NCI-H1092 (cell line): ENCODE results near the gene NOL6.

Experiments
- DNase-seq: peaks from one replicate; lab custom pipeline; 2025; lab: John Stamatoyannopoulos, UW

The NOL6 gene

DNA sequence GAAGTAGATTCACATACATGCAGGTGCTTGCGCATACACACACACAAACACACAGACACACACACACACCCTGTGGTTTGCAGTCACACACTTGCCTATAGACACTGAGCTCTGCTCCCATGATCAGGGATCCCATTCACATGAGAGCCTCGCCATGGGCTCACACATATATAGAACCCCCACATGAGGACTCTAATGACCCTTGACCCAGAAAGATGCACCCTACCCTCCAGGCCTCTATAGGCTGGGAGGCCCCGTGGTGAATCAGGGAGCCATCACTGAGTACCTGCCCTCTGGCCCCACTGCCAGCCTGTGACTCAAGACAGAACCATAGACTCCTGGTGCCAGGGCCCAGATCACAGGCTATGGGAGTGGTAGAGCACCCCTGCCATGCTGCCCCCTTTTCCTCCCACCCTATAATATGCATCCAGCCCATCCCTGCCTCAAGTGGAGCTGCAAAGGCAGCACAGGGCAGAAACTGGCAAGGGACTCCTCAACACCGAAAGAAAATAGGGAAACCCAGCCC is 23.0 kb downstream of the NOL6 start:
- DNase-seq: no peak

DNA sequence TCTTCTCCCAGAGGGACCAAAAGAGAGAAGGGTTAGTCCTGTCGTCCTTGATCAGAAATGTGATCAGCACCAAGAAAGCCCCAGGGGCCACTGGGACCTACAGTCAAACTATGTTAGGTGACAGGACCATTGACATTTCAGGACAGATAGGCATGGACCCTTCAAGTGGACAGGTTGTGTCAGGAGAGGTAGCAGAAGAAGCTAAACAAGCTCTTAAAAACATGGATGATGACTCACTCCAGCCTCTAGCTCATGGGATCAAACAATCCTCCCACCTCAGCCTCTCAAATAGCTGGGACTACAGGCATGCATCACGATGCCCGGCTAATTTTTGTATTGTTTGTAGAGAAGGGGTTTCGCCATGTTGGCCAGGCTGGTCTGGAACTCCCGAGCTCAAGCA is 24.0 kb downstream of the NOL6 start:
- DNase-seq: no peak

DNA sequence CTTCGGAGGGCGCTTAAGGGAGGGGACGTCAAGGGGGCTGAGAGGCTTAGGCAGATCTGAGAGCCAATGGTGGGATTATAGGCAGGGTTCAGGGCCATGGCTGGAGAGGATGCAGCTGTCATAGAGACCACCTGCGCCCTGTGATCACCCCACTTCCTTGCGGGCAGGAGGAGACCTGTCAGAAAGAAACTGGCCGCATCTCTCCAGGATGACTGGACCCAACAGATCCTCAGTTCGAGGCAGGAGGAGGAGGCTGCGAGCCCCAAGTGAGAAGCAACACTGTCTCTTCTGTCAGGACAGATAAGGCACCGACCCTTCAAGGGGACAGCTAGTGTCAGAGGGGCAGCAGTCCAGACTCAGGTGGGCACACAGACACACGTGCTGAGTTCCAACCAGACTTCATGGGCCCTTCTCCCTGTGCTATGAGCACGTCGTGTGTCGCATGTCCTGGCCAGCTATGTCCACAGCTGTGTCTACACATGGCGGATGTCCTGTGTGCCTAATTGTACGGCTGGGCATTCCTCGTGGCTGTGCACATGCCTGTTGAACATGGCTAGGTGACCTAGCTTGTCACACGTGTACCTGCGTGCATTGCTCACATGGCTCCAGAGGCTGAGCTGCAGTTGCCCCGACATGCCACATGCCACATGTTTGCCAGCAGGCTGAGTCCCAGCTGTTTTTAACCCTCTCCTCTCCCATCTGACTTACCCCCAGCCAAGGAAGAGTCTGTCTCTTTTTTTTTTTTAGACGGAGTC is 25.7 kb downstream of the NOL6 start:
- no peak for DNase-seq

DNA sequence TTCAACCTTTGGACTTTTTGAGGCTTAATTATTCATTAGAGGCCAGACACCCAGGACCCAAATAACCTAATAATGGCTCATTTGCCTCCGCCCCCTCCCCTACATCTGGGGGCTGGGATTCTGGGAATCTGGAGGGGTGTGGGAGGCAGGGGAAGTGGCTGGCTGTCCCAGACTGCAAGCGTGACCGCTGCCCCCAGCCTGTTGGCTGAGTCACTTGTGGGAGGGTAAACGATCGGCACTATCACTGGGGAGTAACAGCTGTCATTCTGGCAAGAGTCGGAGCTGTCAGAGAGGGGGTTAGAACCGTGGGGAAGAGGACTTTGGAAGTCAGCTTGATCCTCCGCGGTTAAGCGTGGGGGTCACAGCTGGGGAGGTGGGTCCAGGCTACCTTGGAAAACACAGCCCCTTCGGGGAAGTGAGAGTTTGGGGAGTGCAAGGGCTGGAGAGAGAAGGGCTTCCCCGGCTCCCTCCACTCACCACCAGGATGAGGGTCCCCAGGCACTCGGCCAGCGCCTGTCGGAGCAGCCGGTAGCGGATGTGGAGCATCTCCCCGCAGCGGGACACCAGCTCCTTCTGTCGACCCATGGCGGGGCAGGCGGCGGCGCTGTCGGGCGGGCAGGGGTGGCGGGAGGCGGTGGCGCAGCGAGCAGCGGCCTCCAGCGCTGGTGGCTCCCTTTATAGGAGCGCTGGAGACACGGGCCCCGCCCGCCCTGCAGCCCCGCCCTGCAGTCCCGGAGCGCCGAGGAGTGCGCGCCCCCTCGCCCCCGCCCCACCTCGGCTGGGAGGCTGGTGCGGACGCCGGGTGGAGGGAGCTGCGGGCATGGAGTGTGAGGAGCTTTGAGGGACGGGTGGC is 26.6 kb downstream of the NOL6 start, which contains the start of gene AQP3:
Gene AQP3 (minus strand): TSS at position 648 of the 853 bp plus-strand sequence. CDS start 63 bp downstream, at position 585.
- peak; percentile 50 for DNase-seq

DNA sequence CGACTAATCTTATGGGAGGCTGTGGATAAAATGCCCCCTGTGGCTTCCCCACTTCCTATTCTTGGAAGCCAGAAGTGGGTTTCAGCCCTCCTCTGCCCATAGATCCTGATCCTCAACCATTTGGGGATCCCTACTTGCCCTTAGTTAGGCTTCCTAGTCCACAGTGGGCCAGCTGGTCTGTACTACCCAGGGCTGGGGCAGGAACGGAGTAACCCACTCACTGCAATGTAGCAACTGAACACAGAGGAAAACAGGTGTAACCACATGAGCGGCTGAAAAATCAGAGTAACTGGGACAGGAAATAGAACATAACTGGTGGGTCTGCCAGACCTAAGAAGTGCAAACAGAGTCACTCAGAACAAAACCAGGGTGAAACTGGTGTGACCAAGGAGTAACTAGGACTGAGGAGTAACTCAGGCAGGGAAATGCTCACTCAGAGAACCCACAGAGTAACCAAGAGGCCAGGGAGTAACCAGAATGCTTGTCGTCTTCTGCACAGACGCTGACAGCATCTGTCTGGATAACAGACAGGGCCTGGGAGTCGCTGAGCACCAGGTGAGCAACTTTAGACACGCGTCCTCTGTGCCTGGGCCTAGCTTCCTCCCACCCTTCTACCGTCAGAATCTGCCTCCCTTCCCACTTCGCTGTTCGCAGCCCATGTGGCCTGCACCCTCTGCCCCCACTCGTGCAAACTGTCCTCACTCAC is 27.3 kb downstream of the NOL6 start:
- no peak for DNase-seq

DNA sequence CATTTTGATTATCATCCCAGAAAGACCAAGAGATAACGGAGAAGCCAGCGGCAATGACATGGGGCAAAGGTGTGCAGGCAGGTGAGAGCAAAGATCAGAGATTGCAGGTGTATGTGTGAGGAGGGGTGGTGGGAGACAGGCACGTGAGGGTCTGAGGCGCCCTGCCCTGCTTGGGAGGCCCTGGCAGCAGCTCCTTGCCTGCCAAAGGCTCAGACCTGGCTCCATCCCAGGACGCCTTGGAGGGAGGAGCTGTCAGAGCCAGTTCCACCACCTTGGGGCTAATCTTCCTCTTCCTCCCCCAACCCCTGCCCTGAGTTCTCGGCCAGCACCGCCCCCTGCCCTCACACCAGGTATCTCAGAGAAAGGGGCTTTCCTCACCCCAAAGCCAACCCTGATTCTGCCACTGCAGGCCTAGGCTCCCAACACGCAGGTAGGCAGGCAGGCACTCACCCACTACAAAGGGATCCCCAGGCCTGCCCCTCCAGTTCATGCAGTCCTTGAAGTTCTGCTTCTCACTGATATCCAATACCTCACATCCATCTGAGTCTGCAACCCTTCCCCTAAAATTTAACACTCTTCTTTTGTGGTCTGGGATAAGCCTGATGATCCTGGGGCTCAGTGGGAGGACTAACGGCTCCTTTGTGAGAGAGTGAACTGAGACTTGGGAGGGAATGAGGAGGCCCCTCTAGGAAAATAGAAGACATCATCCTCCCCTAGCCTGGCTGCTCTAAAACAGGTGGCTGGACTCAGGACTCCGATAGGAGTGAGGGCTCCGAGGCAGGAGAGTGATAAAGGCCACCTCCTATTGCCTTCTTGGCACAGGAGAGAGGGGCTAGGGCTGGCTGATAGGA is 28.1 kb downstream of the NOL6 start:
- DNase-seq: no peak

DNA sequence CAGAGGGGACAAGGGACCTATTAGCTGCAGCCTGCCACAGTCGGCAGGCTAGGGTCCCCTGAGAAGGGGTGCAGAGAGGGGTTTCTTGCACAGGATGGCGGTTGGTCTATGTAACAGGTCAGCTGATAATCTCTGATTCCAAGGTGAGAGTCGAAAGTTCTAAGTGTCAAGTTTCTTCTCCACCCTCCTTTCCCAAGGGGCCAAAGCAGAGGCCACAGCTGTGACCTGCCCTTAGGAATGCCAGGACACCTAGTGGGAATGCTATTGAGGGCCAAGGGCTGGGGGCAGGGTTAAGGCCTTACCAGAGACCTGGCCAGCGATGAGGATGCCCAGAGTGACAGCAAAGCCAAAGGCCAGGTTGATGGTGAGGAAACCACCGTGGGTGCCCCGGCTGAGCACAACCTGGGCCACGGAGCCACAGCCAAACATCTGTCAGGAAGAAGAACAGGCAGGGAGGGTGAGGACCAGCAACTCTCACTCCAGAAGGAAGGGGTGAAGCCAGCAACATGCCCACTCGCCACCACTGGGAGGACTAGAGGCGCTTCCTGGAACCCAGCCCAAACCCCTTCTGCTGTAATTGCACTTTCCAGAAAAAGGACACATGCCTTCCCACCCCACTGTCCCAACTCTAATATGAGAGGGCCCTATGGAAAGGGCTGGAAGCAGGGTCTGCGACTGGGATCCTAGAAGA is 30.1 kb downstream of the NOL6 start:
- DNase-seq: no peak

DNA sequence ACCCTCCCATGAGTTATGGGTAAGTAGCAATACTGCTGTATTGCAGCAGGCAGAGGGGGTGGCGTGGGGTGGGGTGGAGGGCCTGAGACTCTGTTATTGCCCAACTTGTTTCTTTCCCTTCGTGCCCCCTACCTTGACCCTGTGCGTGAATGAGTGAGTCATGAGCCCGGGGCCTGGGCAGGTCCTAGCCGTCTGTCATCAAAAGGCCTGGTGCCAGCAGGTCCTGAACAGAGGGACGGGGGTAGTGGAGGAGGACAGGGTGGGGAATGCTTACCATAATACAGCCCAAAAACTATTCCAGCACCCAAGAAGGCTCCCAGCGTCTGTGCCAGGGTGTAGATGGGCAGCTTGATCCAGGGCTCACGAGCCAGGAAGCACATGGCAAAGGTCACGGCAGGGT is 30.7 kb downstream of the NOL6 start:
- DNase-seq: no peak

DNA sequence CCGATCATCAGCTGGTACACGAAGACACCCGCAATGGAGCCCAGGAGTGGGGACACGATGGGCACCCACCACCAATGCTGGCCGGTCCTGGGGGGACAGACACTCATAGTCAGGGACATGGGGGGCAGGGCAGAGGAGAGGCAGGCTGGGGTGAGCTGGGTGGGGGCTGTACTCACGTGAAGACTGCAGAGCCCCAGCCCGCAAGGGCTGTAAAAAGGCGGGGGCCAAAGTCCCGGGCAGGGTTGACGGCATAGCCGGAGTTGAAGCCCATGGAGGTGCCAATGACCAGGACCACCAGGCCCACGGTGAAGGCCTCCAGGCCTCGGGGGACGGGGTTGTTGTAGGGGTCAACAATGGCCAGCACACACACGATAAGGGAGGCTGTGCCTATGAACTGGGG is 31.6 kb downstream of the NOL6 start:
- no peak for DNase-seq

DNA sequence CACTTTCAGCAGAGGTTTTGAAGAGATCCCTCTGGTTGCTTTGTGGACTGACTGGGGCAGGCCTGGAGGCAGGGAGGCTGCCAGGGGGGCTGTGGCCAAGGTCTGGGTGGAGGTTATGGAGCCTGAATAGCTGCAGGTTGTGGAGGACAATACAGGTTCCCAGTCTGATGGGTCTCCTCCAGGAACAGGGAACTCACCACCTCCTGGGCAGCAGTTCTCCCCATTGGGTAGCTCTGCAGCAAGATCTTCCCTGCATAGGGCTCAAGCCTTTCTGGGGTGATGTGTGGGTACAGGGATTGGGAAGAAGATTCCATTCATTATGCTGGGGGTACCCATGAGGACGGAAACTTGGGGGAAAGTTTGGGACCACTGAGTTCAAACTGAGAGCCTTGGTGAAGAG is 33.1 kb downstream of the NOL6 start:
- no peak for DNase-seq

DNA sequence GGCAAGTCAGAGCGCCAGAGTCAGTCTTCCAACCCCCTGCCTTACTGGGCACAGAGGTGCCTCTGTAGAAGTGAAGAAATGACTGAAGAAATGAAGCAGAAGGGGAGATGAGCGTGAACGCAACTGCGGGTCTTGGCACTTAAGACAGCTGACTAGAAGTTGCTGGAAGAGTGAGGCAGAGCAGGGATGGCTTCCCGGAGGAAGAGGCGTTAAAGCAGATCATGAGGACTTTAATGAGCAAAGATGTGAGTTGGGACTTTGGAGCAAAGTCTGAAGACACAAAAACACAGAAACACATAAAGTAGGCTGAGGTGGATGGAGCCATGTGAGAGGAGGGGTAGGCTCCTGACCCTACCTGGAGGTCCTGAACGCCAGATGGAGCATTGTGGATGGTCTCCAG is 33.5 kb downstream of the NOL6 start:
- DNase-seq: no peak

DNA sequence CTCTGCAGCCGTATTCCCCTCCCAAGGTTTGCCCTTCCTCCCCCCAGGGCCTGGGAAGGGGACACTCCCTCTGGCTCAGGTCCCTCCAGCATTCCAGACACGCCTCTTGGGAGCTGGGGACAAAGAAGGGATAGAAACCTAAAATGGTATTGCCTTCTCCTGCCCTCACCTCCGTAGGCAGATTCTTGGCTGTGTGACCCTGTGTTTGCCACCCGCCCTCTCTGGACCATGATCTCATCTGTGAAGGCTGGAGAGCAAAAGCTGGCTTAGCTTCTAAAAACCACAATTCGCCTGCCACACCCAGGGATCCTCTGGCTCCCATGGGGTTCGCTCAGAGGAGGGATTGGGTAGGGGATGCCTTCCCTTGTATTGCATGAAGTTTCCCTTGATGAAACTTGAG is 34.0 kb downstream of the NOL6 start:
- DNase-seq: no peak

DNA sequence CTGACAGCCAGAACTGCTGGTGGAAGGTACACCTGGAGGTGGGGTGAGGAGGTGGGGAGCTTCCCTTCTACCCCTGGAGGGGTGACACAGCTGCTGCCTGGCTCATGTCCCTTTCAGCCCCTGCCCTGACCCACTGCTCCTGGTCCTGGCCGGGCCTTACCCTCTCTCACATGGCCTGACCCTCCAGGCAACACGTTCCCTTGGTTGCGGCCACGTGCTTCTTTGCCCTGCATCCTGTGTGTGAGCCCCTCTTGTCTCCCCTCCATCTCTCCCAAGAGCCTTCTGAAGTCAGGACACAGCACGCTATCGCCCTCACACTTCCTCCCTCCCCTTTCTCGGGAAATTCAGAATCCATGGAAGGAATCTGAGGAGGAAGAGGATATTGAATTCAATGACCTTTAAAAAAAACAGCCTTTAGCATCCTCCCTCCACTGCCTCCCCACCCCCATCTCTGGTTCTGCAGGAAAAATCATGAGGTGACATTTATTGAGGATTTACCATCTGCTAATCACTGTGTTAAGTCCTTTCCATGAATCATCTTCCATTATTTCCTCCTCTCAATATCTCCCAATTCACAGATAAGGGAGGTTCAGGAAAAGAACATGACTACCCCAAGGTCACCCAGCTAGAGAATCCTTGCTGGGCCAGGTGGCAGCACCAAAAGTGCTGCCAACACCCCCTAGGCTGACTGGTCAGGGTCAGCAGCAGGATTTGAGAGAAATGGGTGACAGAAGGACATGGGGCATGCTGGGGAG is 34.6 kb downstream of the NOL6 start:
- DNase-seq: no peak

DNA sequence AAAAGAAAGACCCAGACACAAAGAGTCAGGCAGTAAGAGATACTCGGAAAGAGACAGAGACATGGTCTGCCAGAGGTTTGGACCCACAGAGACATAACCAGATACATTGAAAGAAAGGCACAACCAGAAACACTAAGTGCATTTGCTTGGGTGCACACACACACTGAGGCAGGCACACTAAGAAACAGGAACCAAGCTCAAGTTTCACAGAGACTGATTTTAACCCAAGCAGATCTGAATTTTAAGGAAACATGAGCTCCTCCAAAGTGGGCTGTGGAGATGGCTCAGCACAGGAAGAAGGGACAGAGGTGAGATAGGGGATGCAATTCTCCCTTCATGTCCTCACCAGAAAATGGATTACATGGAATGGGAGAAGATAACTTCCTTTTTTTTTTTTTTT is 35.8 kb downstream of the NOL6 start:
- no peak for DNase-seq

DNA sequence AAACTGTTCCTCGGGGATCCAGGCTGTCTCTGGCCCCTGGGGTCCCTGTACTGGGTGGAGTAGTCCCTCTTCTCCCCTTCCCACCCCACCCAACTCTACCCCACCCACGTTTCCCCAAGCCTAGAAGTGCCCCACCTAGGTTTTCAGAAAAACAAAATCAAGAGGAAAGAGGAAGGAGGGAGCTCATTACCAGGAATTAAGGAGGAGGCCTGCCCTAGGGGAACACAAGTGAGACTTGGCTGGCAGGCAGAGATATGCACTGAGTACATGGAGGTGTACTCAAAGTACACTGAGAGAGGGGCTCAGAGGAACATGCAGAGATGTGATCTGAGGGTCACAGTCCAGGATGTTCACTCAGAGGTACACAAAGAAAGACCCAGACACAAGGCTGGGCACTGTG is 36.5 kb downstream of the NOL6 start:
- no peak for DNase-seq

DNA sequence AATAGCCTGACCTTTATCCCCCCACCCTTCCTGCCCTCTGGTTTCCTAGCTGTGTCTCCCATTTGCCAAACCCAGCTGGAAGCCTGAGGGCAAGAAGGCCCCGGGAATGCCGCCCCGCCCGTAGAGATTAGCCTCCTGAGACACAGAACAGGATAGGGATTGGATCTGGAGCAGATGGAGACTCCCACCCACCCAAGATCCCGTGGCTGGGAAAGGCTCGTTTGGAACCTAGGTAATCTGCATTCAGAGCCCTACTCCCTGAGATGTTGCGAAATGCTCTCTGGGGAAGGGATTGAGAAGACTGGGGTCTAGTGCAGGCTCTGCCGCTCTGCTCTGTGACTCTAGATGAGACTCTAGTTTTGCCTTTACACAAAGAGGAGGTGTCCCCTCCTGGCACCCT is 37.3 kb downstream of the NOL6 start:
- no peak for DNase-seq

DNA sequence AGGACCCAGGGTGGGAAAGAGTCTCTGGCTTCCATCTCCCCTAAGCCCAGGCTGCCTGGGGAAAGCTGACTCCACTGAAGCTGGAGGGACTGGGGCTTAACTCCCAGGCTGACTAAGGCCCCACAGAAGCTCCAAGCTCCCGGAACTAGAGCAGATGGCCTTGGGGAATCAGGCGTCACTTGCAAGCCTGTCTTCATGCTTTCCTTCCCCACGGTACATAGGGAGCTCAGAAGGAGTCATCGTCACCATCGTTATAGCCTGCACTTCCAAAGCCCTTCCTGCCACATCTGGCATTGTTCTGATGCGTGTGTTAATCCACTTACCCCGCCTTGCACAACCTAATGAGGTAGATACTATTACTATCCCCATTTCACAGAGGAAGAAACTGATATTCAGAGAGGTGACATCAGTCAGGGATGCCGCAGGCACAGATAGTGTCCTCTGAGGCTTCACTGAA is 37.9 kb downstream of the NOL6 start:
- no peak for DNase-seq

DNA sequence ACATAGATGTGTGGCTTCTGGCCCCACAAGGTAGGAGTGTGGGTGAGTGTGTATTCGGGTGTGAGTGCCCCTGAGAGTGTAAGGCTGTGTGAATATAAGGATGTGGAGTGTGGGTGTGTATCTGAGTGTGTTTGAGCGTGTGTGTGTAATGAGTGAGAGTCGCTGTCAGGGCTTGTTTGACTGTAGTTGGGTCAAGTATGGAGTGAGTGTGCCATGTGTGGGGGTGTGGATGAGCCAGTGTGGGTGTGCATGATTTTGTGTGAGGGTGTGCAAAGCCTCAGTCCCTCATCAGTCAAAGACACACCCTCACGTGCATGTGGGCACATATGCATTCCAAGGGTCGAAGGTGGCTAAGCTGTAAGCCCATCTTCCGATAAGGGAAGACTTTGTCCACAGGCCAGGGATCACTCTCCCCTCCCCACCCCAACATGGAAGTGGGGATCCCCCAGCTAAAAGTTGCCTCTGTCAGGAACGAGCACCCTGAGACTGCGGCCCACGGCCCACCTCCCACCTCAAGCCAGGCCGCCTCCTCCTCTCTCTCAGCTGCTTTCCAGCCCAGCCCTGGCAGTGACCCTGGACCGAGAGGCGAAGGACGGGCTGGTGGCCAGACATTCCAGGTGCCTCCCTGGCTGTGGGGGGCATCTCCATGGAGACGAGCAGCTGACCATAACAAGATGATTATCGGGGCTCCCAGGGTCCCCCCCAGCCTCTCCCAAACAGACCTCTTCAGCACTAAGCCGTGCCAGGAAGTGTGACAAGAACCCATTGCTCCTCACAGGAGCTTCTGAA is 39.2 kb downstream of the NOL6 start:
- no peak for DNase-seq

DNA sequence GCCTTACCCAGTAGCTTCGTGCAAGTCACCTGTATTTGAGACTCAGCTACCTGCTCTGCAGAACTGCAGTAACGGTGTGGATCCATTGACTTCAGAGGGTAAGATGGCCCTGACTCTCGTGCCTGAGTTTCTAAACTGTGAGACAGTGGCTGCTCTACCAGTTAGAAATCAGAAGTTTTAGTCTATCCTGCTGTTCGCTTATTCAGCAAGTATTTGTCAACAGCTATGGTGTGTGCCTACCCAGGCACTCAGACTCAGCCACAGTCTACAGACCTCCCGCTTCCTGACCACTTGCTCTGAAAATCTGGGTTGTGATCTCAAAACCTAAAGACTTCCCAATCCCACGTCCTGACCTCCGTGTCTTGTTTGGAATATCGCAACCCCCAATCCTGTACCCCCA is 39.9 kb downstream of the NOL6 start:
- no peak for DNase-seq
